Esophagus (tissue), 2 donors: ENCODE results near the gene PSMG2. TPM values are rescaled to one million over a fixed set of nuclear protein-coding genes. Genes with fewer than 3 reads are reported as not detected.

Experiments used
- H3K27ac ChIP-seq, 2 donors: one replicate each; pipeline ENCODE4 v1.5.1; 2013; ENCODE audit warnings: low read depth in 2 of 2, mild to moderate bottlenecking in 2 of 2, inconsistent platforms in 1 of 2, low read length in 1 of 2, moderate library complexity in 1 of 2
- H3K27me3 ChIP-seq, 2 donors: one replicate each; pipeline ENCODE4 v1.6.1; 2013; ENCODE audit warnings: low read length in 2 of 2, control low read depth in 1 of 2, mild to moderate bottlenecking in 1 of 2; ENCODE audit not compliant: insufficient read depth in 2 of 2, control insufficient read depth in 1 of 2
- H3K36me3 ChIP-seq, 2 donors: one replicate each; pipeline ENCODE4 v1.6.1; 2013; ENCODE audit warnings: low read length in 1 of 2; ENCODE audit not compliant: control insufficient read depth in 2 of 2, insufficient read depth in 2 of 2
- H3K4me1 ChIP-seq, 2 donors: one replicate each; pipeline ENCODE4 v1.6.1; 2013; ENCODE audit warnings: low read length in 1 of 2; ENCODE audit not compliant: control insufficient read depth in 2 of 2, insufficient read depth in 2 of 2
- H3K4me3 ChIP-seq, 2 donors: one replicate each; pipeline ENCODE4 v1.5.1; 2013; ENCODE audit warnings: low read length in 2 of 2, mild to moderate bottlenecking in 2 of 2, low read depth in 1 of 2, moderate library complexity in 1 of 2
- H3K9me3 ChIP-seq, 2 donors: one replicate each; pipeline ENCODE4 v1.6.1; 2013; ENCODE audit warnings: mild to moderate bottlenecking in 2 of 2, low read depth in 1 of 2, low read length in 1 of 2, moderate library complexity in 1 of 2; ENCODE audit not compliant: control insufficient read depth in 2 of 2, insufficient read depth in 1 of 2
- WGBS, 2 donors: extraction: QIAGEN DNeasy Blood & Tissue Kit; methylation state at CpG; one replicate each; pipeline ENCODE4 v1.1.7; 2013; 5-methylcytosine and 5-hydroxymethylcytosine counted together
- polyA plus RNA-seq, 2 donors: library from polyadenylated mRNA; stranded (reverse); fragments of 200-250 nt; gene quantifications; one replicate each; pipeline ENCODE4 v1.2.3, GENCODE V29; 2013
- donor health status: healthy with polysubstance abuse.
- donor health status: Bipolar disorder and iron deficiency.

The PSMG2 gene
- polyA plus RNA-seq, result 10 to 100 TPM; 66.6 to 76.6 TPM

- WGBS, 2 donors, result 0 to 1% methylated on average over 81 to 89 of the region's 89 CpGs
- Histone ChIP-seq H3K4me3 (peak within 1 kb of the TSS; percentile 81 to 95), H3K36me3 (peaks cover 0 to 1% of the 10 kb centered on the region in 2 donors), H3K27ac (peak within 1 kb of the TSS; percentile 92 to 96), H3K27me3 (no peaks in the 10 kb centered on the region), H3K9me3 (no peaks in the 10 kb centered on the region), H3K4me1 (no peaks in the 10 kb centered on the region)
These were observed at the start of gene PSMG2, which contains the start of gene CEP76 for GRCh38 chr18:12702221-12703095. Gene PSMG2, plus strand, starts transcription at chr18:12703042. Its CDS starts 66 bp downstream, at chr18:12703108. Gene CEP76, minus strand, starts transcription at chr18:12702723. Its CDS starts 175 bp downstream, at chr18:12702548.

GRCh38 chr18:12654971-12655370 is 47.9 kb upstream of the PSMG2 start:
- WGBS, 2 donors, result 91 to 100% methylated on average over 1 of the region's 1 CpG
- Histone ChIP-seq H3K27ac (no peak overlapping the region), H3K27me3 (no peaks in the 10 kb centered on the region), H3K4me1 (no peaks in the 10 kb centered on the region), H3K9me3 (no peaks in the 10 kb centered on the region), H3K36me3 (no peaks in the 10 kb centered on the region), H3K4me3 (no peak overlapping the region)

- Histone ChIP-seq H3K4me1 (no peaks in the 10 kb centered on the region), H3K27ac (peak overlapping the region in 1 of 2 donors; percentile 94)
These were observed 46.3 kb upstream of the PSMG2 start for GRCh38 chr18:12656605-12656937.

GRCh38 chr18:12656938-12657683 is 45.7 kb upstream of the PSMG2 start:
- Histone ChIP-seq H3K4me1 (no peaks in the 10 kb centered on the region), H3K9me3 (no peaks in the 10 kb centered on the region)
- WGBS, 2 donors, result 1 to 2% methylated on average over 56 to 89 of the region's 89 CpGs

More at GRCh38 chr18:12656605-12656937, 46.3 kb upstream of the PSMG2 start:
- peak overlapping the region; percentile 70 to 72 for H3K4me3 ChIP-seq
- no peaks in the 10 kb centered on the region for H3K27me3 ChIP-seq
- no peaks in the 10 kb centered on the region for H3K9me3 ChIP-seq
- 12 to 26% methylated on average over 3 of the region's 3 CpGs for WGBS, 2 donors
- H3K36me3 ChIP-seq, result no peaks in the 10 kb centered on the region

GRCh38 chr18:12657684-12658425 is 45.0 kb upstream of the PSMG2 start, which contains the start of gene SPIRE1:
Gene SPIRE1, minus strand, starts transcription at chr18:12658107. Its CDS starts 241 bp downstream, at chr18:12657866.
- Histone ChIP-seq H3K36me3 (no peaks in the 10 kb centered on the region), H3K4me1 (no peaks in the 10 kb centered on the region)
- WGBS, 2 donors, result 0 to 1% methylated on average over 75 to 112 of the region's 112 CpGs

More at GRCh38 chr18:12656938-12657683, 45.7 kb upstream of the PSMG2 start:
- Histone ChIP-seq H3K27ac (peak overlapping the region; percentile 88 to 94), H3K36me3 (no peaks in the 10 kb centered on the region), H3K27me3 (no peaks in the 10 kb centered on the region), H3K4me3 (peak overlapping the region; percentile 70 to 72)

GRCh38 chr18:12658426-12659138 is 44.3 kb upstream of the PSMG2 start:
- Histone ChIP-seq H3K36me3 (no peaks in the 10 kb centered on the region), H3K4me1 (no peaks in the 10 kb centered on the region), H3K4me3 (peak overlapping the region; percentile 70 to 72), H3K27me3 (no peaks in the 10 kb centered on the region), H3K27ac (peak overlapping the region; percentile 88 to 94), H3K9me3 (no peaks in the 10 kb centered on the region)
- 14 to 16% methylated on average over 42 of the region's 42 CpGs for WGBS, 2 donors

More at GRCh38 chr18:12657684-12658425, 45.0 kb upstream of the PSMG2 start, which contains the start of gene SPIRE1:
- Histone ChIP-seq H3K4me3 (peak within 1 kb of the TSS; percentile 70 to 72), H3K27ac (peak within 1 kb of the TSS; percentile 88 to 94), H3K27me3 (no peaks in the 10 kb centered on the region), H3K9me3 (no peaks in the 10 kb centered on the region)

- no peaks in the 10 kb centered on the region for H3K9me3 ChIP-seq
- no peak overlapping the region for H3K27ac ChIP-seq
- no peaks in the 10 kb centered on the region for H3K36me3 ChIP-seq
- H3K27me3 ChIP-seq, result no peaks in the 10 kb centered on the region
- no peaks in the 10 kb centered on the region for H3K4me1 ChIP-seq
- WGBS, 2 donors, result 79 to 89% methylated on average over 9 of the region's 9 CpGs
- H3K4me3 ChIP-seq, result no peak overlapping the region
These were observed 42.8 kb upstream of the PSMG2 start for GRCh38 chr18:12659904-12660605.

- no peak overlapping the region for H3K4me3 ChIP-seq
- H3K36me3 ChIP-seq, result no peaks in the 10 kb centered on the region
- WGBS, 2 donors, result 89% methylated on average over 5 of the region's 5 CpGs
These were observed 34.8 kb upstream of the PSMG2 start for GRCh38 chr18:12668041-12668440.

More at GRCh38 chr18:12668041-12668440, 34.8 kb upstream of the PSMG2 start:
- H3K9me3 ChIP-seq, result no peaks in the 10 kb centered on the region
- H3K27ac ChIP-seq, result no peak overlapping the region
- no peaks in the 10 kb centered on the region for H3K27me3 ChIP-seq
- no peaks in the 10 kb centered on the region for H3K4me1 ChIP-seq
